HCT116 (cell line): ENCODE measurements around the gene COBL. TPM values are rescaled to one million over a fixed set of nuclear protein-coding genes. Genes with fewer than 3 reads are reported as not detected.

Experiments used
- ATAC-seq: fragments of 200-7000 bp; cut with Tn5 transposase; 2 replicates; pipeline ENCODE4 v1.9.1; 2020; ENCODE audit warnings: mild to moderate bottlenecking, moderate library complexity
- BruUV-seq: library from RNA; stranded (reverse); fragments of 400-500 nt; replicated peaks from 2 replicates; lab custom pipeline; 2021; lab: Mats Ljungman, UMichigan
- CTCF ChIA-PET: fragments of 300-600 bp; sonication (Branson Sonifier 250); formaldehyde crosslinking; loops from one replicate; lab custom pipeline; 2021; ENCODE audit warnings: antibody characterized with exemption; lab: Charles Lee
- POLR2A ChIA-PET: fragments of 300-600, 350-600 bp; sonication (Branson Sonifier 250); formaldehyde crosslinking; loops from one replicate; lab custom pipeline; 2021; ENCODE audit warnings: antibody characterized with exemption; lab: Charles Lee
- RAD21 ChIA-PET, 2 experiments: fragments of 300-600 bp; sonication (Branson Sonifier 250); formaldehyde crosslinking; loops; one replicate each; lab custom pipeline; 2023; ENCODE audit warnings: low total read pairs in 2 of 2; ENCODE audit not compliant: uncharacterized antibody in 2 of 2, unreplicated experiment in 2 of 2, low non-redundant PET in 1 of 2; lab: Charles Lee
- DNase-seq: peaks from one replicate; pipeline ENCODE4 v3.0.0-alpha.2; 2010; ENCODE audit warnings: low read depth, low spot score
- H2AFZ ChIP-seq: fragments of 200-600 bp; shearing (Covaris generic), sonication (generic); 2 replicates; pipeline ENCODE4 v1.6.1; 2017; ENCODE audit warnings: low read depth, mixed run types, mixed read lengths, antibody characterized with exemption, low read length; ENCODE audit not compliant: poor library complexity, severe bottlenecking
- H3K27ac ChIP-seq: 2 replicates; pipeline ENCODE4 v1.5.1; 2012; ENCODE audit warnings: low read depth, low read length
- H3K27me3 ChIP-seq: fragments of 200-600 bp; sonication (generic); 2 replicates; pipeline ENCODE4 v1.6.1; 2016; ENCODE audit warnings: mixed run types, low read length, mixed read lengths; ENCODE audit not compliant: insufficient read depth
- H3K36me3 ChIP-seq, 2 experiments: fragments of 200-500 bp in 1 of 2; fragments of 200-600 bp in 1 of 2; sonication (Bioruptor generic) in 1 of 2; sonication (generic) in 1 of 2; 2 replicates each; pipeline versions ENCODE4 v1.5.1 to v1.6.1; 2014 to 2016; ENCODE audit warnings: low read length in 2 of 2, inconsistent platforms in 1 of 2, mixed read lengths in 1 of 2, mixed run types in 1 of 2; ENCODE audit not compliant: insufficient read depth in 2 of 2, control insufficient read depth in 1 of 2
- H3K4me1 ChIP-seq, 2 experiments: fragments of 200-600 bp in 1 of 2; sonication (generic) in 1 of 2; 2 replicates each; pipeline versions ENCODE4 v1.5.1 to v1.6.1; 2012 to 2017; ENCODE audit warnings: low read length in 2 of 2, inconsistent platforms in 1 of 2, mild to moderate bottlenecking in 1 of 2, mixed read lengths in 1 of 2, mixed run types in 1 of 2, moderate library complexity in 1 of 2; ENCODE audit not compliant: insufficient read depth in 2 of 2, control insufficient read depth in 1 of 2
- H3K4me2 ChIP-seq: fragments of 200-600 bp; sonication (generic); 2 replicates; pipeline ENCODE4 v1.6.1; 2017; ENCODE audit warnings: mixed run types, low read length, mixed read lengths
- H3K4me3 ChIP-seq, 2 experiments: fragments of 200-600 bp in 1 of 2; sonication (generic) in 1 of 2; replicated peaks in 1 of 2; 2 replicates each; pipeline ENCODE4 v1.5.1; 2011 to 2016; ENCODE audit warnings: low read length in 2 of 2, control low read depth in 1 of 2, low read depth in 1 of 2, mild to moderate bottlenecking in 1 of 2, mixed read lengths in 1 of 2, mixed run types in 1 of 2
- H3K79me2 ChIP-seq: fragments of 200-600 bp; sonication (generic); 2 replicates; pipeline ENCODE4 v1.6.1; 2017; ENCODE audit warnings: mild to moderate bottlenecking, mixed run types, low read length, moderate library complexity, mixed read lengths; ENCODE audit not compliant: insufficient read depth
- H3K9ac ChIP-seq: fragments of 200-600 bp; sonication (generic); 2 replicates; pipeline ENCODE4 v1.6.1; 2016; ENCODE audit warnings: low read length, mixed read lengths
- H3K9me2 ChIP-seq: fragments of 200-600 bp; sonication (generic), shearing (Covaris generic); 2 replicates; pipeline ENCODE4 v1.6.1; 2017; ENCODE audit warnings: mixed run types, mild to moderate bottlenecking, moderate library complexity; ENCODE audit not compliant: insufficient read depth
- H3K9me3 ChIP-seq, 2 experiments: fragments of 200-500 bp in 1 of 2; fragments of 200-600 bp in 1 of 2; sonication (Bioruptor generic) in 1 of 2; sonication (generic) in 1 of 2; 2 replicates each; pipeline ENCODE4 v1.6.1; 2014 to 2017; ENCODE audit warnings: low read length in 2 of 2, mixed read lengths in 2 of 2, inconsistent platforms in 1 of 2, low read depth in 1 of 2, mild to moderate bottlenecking in 1 of 2, mixed run types in 1 of 2, moderate library complexity in 1 of 2; ENCODE audit not compliant: control insufficient read depth in 1 of 2, insufficient read depth in 1 of 2
- H4K20me1 ChIP-seq: fragments of 200-600 bp; sonication (generic), shearing (Covaris generic); 2 replicates; pipeline ENCODE4 v1.6.1; 2017; ENCODE audit warnings: mixed run types, mild to moderate bottlenecking, moderate library complexity; ENCODE audit not compliant: insufficient read depth
- ATF3 ChIP-seq: IDR thresholded peaks from 2 replicates; pipeline ENCODE4 v1.6.1; 2012
- CTCF ChIP-seq, 3 experiments: fragments of 200-600 bp in 1 of 3; sonication (generic) in 1 of 3; IDR thresholded peaks in 2 of 3; conservative IDR thresholded peaks in 1 of 3; 2 replicates each; pipeline ENCODE4 v1.5.1; 2012 to 2017; ENCODE audit warnings: low read depth in 2 of 3, low read length in 2 of 3, antibody characterized with exemption in 1 of 3, borderline replicate concordance in 1 of 3, control low read depth in 1 of 3, mild to moderate bottlenecking in 1 of 3, mixed read lengths in 1 of 3, mixed run types in 1 of 3, moderate library complexity in 1 of 3; ENCODE audit not compliant: insufficient read depth in 1 of 3
- EGR1 ChIP-seq: IDR thresholded peaks from 2 replicates; pipeline ENCODE4 v1.6.1; 2012; ENCODE audit warnings: low read depth
- ELF1 ChIP-seq: IDR thresholded peaks from 2 replicates; pipeline ENCODE4 v1.6.1; 2012; ENCODE audit warnings: low read depth, borderline replicate concordance
- EZH2 ChIP-seq: fragments of 200-600 bp; sonication (generic); IDR thresholded peaks from 2 replicates; pipeline ENCODE4 v1.6.1; 2017; ENCODE audit warnings: antibody characterized with exemption, mixed run types
- FOSL1 ChIP-seq: IDR thresholded peaks from 2 replicates; pipeline ENCODE4 v1.6.1; 2012; ENCODE audit warnings: low read depth
- JUND ChIP-seq: IDR thresholded peaks from 2 replicates; pipeline ENCODE4 v1.6.1; 2012
- POLR2A ChIP-seq: IDR thresholded peaks from 2 replicates; pipeline ENCODE4 v1.7.0; 2011; ENCODE audit warnings: borderline replicate concordance; ENCODE audit not compliant: insufficient read depth, insufficient read length; ENCODE audit errors: extremely low read depth
- POLR2AphosphoS5 ChIP-seq: IDR thresholded peaks from 2 replicates; pipeline ENCODE4 v1.6.1; 2011; ENCODE audit warnings: mild to moderate bottlenecking, low read depth, low read length, moderate library complexity
- RAD21 ChIP-seq: IDR thresholded peaks from 2 replicates; pipeline ENCODE4 v1.6.1; 2012; ENCODE audit warnings: low read depth, mild to moderate bottlenecking
- SIN3A ChIP-seq: IDR thresholded peaks from 2 replicates; pipeline ENCODE4 v1.6.1; 2012; ENCODE audit warnings: low read depth
- SP1 ChIP-seq: IDR thresholded peaks from 2 replicates; pipeline ENCODE4 v1.6.1; 2012; ENCODE audit warnings: low read depth
- SRF ChIP-seq: IDR thresholded peaks from 2 replicates; pipeline ENCODE4 v1.6.1; 2012; ENCODE audit warnings: low read depth
- TCF7L2 ChIP-seq: IDR thresholded peaks from 2 replicates; pipeline ENCODE4 v1.7.0; 2011; ENCODE audit warnings: borderline replicate concordance, inconsistent platforms; ENCODE audit not compliant: insufficient read depth, insufficient read length; ENCODE audit errors: extremely low read depth
- YY1 ChIP-seq: IDR thresholded peaks from 2 replicates; pipeline ENCODE4 v1.6.1; 2011; ENCODE audit warnings: low read length, low read depth, moderate library complexity, mild to moderate bottlenecking; ENCODE audit not compliant: insufficient replicate concordance; ENCODE audit errors: extremely low read depth
- ZFX ChIP-seq: fragments of 450-650 bp; IDR thresholded peaks from 2 replicates; pipeline ENCODE4 v1.6.1; 2017
- ZNF274 ChIP-seq: fragments of 200-500 bp; sonication (Bioruptor generic); IDR thresholded peaks from 2 replicates; pipeline ENCODE4 v1.6.1; 2014; ENCODE audit warnings: mild to moderate bottlenecking, low read depth, low read length, inconsistent platforms
- intact Hi-C: fragments of 100-400 bp; cut with micrococcal nuclease; formaldehyde crosslinking; loops from 2 replicates; pipeline ENCODE4 v1.10.0; 2022
- total RNA-seq: library from RNA; stranded (reverse); gene quantifications from one replicate; pipeline ENCODE4 v1.2.1, GENCODE V29; 2021; ENCODE audit not compliant: unreplicated experiment

The COBL gene
- total RNA-seq, 1 experiment from 2014 or later: 19.3 TPM

- H3K27ac ChIP-seq: no peak overlapping the region
- H3K9me3 ChIP-seq: no peaks in the 10 kb centered on the region
- POLR2A ChIA-PET: no interaction called here
- peaks cover 19% of the 10 kb centered on the region in 2 experiments for H3K4me1 ChIP-seq
- H3K79me2 ChIP-seq: no peaks in the 10 kb centered on the region
- H3K9ac ChIP-seq: no peak overlapping the region
- no peak for DNase-seq
- ATAC-seq: peak; percentile 51
- no peaks in the 10 kb centered on the region for H3K9me2 ChIP-seq
- peak overlapping the region; percentile 58 for H3K4me2 ChIP-seq
- peaks cover 15% of the 10 kb centered on the region; the same call in 1 of the 2 replicates for H3K27me3 ChIP-seq
- no peaks in the 10 kb centered on the region for H4K20me1 ChIP-seq
- H3K36me3 ChIP-seq: no peaks in the 10 kb centered on the region; a peak in 1 of 4 replicates
- intact Hi-C loops: no loop called here
- TF ChIP-seq SP1 (peak; percentile 2; the same call in 1 of the 2 replicates), POLR2AphosphoS5 (no peak)
- TF ChIP-seq, all 23 proteins: peak for 1
- CTCF ChIA-PET: no interaction called here
- no peak overlapping the region for H2AFZ ChIP-seq
- no TSS peak for BruUV-seq
- RAD21 ChIA-PET: no interaction called here
- H3K4me3 ChIP-seq: 0 out of 4 replicates have a peak overlapping the region, but pooled peaks of 1 of the 2 experiments have one; percentile 2
Observed at GRCh38 chr7:51046103-51046466, 270.5 kb downstream of the COBL start.

- no peaks in the 10 kb centered on the region; a peak in 1 of 4 replicates for H3K36me3 ChIP-seq
- no peaks in the 10 kb centered on the region for H4K20me1 ChIP-seq
- peak overlapping the region; percentile 58 for H3K4me2 ChIP-seq
- peaks cover 19% of the 10 kb centered on the region in 2 experiments for H3K4me1 ChIP-seq
- POLR2A ChIA-PET: no interaction called here
- ATAC-seq: peak; percentile 90
- no peaks in the 10 kb centered on the region for H3K79me2 ChIP-seq
- intact Hi-C loops: no loop called here
- H3K9me3 ChIP-seq: no peaks in the 10 kb centered on the region
- H3K27ac ChIP-seq: peak overlapping the region; percentile 2; the same call in 1 of the 2 replicates
- H3K9me2 ChIP-seq: no peaks in the 10 kb centered on the region
- H3K9ac ChIP-seq: no peak overlapping the region
- H3K27me3 ChIP-seq: peaks cover 15% of the 10 kb centered on the region; the same call in 1 of the 2 replicates
- CTCF ChIA-PET: no interaction called here
- 0 out of 4 replicates have a peak overlapping the region, but pooled peaks of 1 of the 2 experiments have one; percentile 2 for H3K4me3 ChIP-seq
- peak; percentile 63 for DNase-seq
- no peak overlapping the region for H2AFZ ChIP-seq
- BruUV-seq: no TSS peak
- RAD21 ChIA-PET: no interaction called here
- TF ChIP-seq TCF7L2 (no peak), EZH2 (no peak), SRF (no peak; the same call in 1 of the 2 replicates), EGR1 (no peak), POLR2AphosphoS5 (peak; percentile 41; the same call in 1 of the 2 replicates), YY1 (no peak), ZNF274 (no peak), FOSL1 (peak; percentile 79), POLR2A (no peak), ZFX (no peak), ATF3 (no peak), RAD21 (no peak), CTCF (IDR thresholded peaks at IDR 0.05 in 2 of 3, conservative IDR thresholded peaks at IDR 0.05 in 1 of 3; ENCODE audit: borderline replicate concordance in 1 of 3, insufficient read depth in 1 of 3, low read depth in 2 of 3, low read length in 2 of 3) (no peak), ELF1 (no peak), SIN3A (peak; percentile 80), JUND (peak; percentile 72)
Observed at GRCh38 chr7:51045319-51046102, 271.1 kb downstream of the COBL start.
